HG03139 (cell line): ENCODE results near the gene PCNX3.

Source experiments
- ATAC-seq: cut with Tn5 transposase; IDR thresholded peaks from one replicate; pipeline ENCODE4 v1.9.1; 2021; ENCODE audit not compliant: unreplicated experiment

Gene PCNX3

DNA sequence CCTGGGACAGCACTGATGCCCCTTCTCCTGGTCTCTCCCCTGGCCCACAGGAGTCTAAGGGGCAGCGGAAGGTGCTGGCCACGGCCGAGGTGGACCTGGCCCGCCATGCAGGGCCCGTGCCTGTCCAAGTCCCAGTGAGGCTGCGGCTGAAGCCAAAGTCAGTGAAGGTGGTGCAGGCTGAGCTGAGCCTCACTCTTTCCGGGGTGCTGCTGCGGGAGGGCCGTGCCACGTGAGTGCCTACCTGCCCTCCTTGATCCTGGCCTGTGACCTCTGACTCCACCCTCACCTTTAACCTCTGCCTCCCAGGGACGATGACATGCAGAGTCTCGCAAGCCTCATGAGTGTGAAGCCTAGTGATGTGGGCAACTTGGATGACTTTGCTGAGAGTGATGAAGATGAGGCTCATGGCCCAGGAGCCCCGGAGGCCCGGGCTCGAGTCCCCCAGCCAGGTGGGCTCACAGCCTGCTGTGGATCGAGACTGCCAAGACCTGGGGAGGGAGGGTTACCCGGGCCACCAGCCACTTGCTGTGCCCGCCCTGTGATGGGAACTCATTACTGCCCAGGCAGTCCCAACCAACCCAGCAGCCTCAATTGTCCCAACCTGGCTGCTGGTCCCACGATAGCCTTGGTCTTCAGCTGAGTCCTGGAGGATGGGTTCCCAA is 35.4 kb upstream of the PCNX3 start:
- no peak for ATAC-seq

DNA sequence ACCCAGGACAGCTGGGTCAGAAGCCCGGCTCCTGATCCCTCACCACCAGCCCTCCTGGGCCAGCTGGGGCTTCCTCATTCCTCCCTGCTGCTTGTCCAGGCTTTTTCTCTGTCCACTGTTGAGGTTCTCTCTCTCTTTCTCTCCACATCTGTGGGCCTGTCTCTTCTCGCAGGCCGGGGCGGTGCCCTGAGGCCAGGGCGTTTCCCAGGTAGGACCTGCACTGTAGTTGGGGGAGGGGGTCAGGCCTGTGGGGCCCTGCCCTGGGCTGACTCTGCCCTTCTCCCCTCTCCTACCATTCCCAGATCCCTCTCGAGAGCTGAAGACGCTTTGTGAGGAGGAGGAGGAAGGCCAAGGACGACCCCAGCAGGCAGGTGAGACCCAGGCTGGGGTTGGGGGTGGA is 34.8 kb upstream of the PCNX3 start:
- no peak for ATAC-seq

DNA sequence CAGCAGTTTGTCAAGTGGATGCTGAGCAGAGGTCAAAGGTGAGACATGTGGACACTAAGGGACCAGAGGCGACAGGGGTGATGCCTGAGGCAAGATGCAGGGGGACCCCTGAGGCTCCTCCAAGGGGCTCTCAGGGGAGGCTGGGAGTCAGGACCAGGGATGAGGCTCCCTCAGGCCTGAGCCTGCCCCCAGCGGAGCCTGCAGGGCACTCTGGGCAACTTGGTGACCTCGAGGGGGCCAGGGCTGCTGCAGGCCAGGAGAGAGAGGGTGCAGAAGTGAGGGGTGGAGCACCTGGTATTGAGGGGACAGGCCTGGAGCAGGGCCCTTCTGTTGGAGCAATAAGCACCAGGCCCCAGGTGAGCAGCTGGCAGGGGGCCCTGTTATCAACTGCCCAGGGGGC is 33.6 kb upstream of the PCNX3 start:
- no peak for ATAC-seq

DNA sequence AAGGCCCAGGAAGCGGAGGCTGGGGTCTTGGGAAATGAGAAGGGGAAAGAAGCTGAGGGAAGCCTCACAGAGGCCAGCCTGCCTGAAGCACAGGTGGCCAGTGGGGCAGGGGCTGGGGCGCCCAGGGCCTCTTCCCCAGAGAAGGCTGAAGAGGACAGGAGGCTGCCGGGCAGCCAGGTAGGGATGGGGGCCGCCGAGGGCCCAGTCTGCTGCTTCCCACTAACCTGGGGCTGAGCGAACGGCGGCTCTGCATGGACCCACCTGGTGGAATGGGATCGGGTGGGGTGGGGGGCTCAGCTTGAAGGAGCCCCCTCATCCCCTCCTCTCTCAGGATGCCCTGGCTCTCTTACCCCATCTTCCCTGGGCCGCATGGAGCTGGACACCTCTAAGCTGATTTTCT is 32.0 kb upstream of the PCNX3 start:
- no peak for ATAC-seq

DNA sequence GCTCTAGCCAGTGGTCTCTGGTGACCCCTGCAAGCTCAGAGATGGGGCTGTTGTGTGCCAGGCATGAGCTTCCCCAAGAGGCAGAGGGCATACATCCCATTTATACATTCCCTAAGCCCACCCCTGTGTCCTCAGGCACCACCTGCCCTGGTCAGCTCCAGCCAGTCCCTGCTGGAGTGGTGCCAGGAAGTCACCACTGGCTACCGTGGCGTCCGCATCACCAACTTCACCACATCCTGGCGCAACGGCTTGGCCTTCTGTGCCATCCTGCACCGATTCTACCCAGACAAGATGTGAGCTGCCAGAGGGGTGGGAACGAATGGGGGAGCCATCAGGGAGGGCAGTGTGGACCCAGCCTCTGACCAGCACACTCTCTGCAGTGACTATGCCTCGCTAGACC is 31.5 kb upstream of the PCNX3 start:
- no peak for ATAC-seq

DNA sequence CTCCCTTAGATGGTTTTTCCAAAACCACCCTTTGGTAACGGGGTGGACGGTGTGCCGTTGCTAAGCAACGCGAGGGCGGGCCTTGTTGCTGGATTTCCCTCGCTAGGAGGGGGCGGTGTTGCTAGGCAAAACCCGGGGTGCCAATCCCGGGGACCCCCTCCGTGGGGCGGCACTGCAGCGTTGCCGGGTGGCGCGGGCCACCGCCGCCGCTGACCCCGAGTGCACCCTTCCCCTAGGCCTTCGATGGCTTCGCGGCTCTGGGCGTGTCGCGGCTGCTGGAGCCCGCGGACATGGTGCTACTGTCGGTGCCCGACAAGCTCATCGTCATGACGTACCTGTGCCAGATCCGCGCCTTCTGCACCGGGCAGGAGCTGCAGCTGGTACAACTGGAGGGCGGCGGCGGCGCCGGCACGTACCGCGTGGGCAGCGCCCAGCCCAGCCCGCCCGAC is 30.8 kb upstream of the PCNX3 start:
- ATAC-seq, result no peak

DNA sequence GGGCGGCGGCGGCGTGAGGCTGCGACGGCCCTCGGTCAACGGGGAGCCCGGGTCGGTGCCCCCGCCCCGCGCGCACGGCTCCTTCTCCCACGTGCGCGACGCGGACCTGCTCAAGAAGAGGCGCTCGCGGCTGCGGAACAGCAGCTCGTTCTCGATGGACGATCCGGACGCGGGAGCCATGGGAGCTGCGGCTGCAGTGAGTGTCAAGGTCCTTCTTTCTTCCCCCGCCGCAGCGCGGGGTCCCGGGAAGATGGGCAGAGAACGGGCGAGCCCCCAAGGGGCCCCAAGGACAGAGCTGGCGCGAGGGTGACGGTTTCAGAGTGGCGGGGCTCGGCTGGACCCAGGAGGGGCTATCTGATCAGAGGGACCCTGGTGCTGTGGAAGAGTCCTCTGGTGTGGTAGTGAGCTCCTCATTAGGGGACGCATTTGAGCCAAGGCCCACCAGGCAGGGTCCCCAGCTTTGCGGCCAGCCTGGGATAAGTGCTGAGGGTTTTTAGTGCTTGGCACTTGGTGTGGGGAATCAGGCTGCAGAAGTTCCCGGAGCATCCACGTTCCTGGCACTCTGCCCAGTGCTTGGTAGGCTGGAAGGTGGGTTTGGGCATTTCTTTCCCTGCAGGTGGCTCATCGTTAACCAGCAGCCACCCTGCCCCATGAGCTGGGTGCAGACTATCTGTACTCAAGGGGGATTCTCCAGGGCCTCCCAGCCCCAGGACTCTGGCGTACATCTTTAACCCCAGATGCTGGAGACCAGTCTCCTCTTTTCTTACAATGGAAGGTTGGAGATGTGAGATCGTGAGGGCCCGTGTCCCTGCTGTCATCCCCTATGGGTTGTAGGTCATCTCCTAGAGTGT is 30.0 kb upstream of the PCNX3 start:
- ATAC-seq, result no peak

DNA sequence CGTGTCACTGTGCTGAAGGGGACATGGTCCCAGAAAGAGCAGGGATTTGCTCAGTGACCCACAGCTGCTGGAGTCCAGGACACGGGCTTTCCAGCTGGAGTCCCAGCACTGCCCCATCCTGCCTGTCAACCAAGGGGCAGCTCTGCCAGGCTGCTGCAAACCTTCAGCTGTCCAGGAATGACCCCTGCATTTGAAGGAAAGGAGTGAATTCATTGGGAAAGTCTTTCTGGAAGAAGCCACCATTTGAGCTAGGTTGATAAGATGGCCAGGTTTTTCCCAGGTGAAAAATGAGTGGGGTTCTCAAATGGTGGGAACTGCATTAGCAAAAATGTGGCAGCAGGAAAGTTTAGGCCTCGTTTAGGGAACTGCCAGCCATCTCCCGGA is 29.3 kb upstream of the PCNX3 start:
- ATAC-seq, result no peak

DNA sequence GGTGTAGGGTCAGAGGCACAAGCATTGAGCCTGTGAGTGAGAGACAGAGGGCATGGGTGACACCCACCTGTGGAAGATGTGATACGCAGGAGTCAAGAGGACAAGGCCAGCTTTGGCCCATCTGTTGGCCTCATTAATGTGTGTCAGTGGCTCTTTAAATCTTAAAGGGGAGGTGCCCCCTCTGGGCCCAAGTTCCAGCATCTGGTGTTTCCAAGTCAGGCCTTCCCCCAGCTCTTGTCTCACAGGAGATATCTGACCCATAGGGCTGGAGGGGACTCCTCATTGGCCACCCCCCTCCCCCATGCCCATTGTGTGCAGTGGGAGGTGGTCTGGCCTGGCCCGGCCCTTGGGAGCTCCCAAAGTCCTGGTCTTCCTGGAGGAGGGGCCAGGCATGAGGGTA is 28.9 kb upstream of the PCNX3 start:
- ATAC-seq, result no peak

DNA sequence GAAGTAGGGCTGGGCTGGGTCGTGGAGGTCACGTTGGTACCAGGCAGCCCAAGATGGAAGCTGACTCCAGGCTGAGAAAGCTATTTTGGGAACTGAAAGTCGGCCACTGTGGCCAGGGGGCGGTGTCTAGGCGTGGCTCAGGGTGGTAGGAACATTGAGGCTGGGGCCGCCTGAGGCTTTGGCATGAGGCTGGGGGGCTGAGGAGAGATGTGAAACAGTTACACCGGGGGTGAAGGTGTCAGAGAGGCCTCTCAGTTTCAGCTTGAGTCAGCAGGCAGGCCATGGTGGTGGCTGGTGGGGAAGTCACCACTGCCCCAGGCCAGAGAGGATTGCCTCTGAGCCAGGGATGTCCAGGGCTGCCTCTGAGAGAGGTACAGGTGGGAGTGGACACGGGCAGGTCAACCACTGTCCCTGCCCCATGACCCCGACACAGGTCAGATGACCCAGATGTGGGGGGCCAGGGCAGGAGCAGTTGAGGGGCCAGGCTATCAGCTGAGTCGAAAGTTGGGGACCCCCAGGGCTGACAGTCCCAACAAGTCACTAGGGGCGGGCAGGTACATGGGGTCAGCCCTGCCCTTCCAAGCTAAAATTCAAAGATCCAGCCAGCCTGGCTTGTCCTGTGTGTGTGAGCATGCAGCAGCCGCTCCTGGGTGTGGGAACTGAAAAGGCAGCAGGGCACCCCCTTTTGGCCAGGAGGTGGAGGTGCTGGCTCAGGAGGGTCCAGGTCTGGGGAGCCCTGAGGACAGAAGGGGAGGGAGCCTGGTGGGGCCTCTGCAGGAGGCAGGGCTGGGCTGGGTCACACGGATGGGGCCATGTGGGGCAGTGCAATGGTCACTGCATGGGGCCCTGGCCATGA is 27.1 kb upstream of the PCNX3 start:
- ATAC-seq, result peak; percentile 71

DNA sequence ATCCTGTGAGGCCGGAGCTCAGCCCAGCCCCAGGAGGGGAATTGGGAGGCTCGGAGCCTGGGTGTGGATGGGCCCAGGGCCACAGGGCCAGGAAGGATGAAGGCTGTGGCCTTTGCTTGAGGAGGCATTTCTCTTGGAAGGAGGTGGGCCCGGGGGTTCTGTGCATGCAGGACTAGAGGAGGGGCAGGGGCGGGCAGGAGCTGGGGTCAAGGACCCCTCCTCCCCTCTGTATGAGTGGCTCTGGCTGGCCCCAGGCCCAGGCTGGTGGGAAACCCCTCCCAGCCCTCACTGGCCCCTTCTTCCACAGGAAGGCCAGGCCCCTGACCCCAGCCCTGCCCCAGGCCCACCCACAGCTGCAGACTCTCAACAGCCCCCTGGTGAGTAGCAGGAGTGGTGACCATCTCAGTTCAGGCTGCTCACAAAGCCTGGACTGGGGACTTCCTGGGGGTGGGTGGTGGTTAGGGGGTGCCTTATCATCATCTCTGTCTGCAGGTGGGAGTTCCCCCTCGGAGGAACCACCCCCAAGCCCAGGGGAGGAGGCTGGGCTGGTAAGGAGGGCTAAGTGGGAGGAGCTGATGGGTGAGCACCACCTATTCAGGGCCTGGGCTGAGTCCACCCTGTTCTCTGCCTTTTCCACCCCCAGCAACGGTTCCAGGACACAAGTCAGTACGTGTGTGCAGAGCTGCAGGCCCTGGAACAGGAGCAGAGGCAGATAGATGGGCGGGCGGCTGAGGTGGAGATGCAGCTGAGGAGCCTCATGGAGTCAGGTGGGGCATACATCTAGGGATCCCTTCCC is 25.9 kb upstream of the PCNX3 start:
- ATAC-seq, result no peak

DNA sequence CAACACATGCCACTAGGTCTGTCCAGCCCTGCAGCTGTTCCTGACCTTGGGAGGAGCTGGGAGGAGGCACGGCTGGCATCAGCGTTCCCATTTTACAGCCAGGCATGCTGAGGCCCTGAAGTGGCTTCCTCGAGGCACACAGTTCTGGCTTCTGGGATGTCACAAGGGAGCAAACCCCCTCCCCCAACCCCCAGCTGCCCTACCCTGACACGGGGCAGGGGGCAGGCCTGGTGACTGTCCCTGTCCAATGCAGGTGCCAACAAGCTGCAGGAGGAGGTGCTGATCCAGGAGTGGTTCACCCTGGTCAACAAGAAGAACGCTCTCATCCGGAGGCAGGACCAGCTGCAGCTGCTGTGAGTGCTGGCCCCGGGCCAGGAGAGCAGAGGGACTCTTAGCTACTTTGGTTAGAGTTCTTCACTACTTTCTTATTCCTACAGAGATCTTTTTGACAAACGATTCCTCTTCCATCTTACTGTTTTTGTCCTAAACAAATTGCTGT is 25.3 kb upstream of the PCNX3 start:
- ATAC-seq, result no peak

DNA sequence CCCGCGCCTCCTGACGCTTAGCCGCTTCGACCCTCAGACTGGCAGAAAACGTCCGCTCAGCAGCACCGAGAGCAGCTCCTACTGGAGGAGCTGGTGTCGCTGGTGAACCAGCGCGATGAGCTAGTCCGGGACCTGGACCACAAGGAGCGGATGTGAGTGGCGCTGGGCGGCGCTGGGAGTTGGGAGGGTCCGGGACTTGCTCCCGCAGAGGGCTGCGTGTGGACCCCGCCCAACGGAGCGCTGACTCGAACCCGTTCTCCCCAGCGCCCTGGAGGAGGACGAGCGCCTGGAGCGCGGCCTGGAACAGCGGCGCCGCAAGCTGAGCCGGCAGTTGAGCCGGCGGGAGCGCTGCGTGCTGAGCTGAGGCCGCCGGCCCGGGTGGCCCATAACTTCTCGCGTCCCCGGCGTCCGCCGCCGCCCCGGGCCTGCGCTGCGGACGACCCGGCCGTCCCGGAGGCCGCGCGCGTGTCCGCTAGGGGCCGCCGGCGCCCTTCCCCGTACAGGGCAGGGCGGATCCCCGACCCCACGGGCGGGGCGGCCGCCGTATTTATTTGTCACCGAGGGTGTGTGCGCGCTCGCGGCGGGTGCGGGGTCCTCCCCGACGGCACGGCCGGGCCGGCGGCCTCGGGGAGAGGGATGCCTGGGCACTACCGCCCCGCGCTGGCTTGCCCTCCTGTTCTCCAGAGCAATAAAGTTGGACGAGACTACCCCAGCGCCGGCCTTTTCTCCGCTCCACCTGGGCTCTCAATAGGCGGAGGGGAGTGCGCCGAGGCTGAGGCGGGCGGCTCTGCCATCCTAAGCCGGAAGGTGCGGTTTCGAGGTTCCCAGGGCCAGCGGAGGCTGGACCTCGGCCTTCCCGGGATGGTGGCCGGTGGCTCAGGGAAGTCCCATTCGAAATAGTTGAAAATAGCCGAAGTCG is 23.4 kb upstream of the PCNX3 start:
- ATAC-seq, result no peak

DNA sequence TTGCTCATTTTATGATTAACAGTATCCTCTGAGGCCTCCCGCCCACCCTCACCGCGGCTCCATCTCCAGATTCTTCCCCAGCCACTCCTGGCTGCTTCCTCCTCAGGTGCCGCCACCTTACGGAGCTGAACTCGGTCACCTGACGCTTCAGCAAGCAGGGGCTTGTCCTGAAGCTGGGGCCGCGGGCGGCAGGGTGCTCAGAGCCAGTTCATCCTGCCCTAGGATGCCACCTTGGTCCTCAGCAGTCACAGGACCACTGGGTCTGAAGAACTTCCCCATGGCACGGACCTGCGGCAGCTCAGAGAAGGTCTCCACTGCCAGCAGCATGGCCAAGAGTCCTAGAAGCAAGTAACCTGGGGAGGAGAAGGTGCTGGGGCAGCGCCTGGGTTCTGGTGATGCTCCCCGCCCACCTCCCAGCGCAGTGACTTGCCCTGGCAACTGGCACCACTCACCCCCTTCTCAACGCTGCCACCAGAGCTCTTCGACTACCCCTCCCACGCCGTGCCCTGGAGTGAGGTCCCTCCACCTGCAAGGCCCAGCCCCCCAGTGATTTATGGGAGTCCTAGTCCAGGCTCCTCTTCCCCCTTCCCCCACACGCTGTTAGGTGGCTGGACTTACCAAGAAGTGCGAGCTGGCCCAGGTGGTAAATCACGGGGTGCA is 22.6 kb upstream of the PCNX3 start:
- no peak for ATAC-seq

DNA sequence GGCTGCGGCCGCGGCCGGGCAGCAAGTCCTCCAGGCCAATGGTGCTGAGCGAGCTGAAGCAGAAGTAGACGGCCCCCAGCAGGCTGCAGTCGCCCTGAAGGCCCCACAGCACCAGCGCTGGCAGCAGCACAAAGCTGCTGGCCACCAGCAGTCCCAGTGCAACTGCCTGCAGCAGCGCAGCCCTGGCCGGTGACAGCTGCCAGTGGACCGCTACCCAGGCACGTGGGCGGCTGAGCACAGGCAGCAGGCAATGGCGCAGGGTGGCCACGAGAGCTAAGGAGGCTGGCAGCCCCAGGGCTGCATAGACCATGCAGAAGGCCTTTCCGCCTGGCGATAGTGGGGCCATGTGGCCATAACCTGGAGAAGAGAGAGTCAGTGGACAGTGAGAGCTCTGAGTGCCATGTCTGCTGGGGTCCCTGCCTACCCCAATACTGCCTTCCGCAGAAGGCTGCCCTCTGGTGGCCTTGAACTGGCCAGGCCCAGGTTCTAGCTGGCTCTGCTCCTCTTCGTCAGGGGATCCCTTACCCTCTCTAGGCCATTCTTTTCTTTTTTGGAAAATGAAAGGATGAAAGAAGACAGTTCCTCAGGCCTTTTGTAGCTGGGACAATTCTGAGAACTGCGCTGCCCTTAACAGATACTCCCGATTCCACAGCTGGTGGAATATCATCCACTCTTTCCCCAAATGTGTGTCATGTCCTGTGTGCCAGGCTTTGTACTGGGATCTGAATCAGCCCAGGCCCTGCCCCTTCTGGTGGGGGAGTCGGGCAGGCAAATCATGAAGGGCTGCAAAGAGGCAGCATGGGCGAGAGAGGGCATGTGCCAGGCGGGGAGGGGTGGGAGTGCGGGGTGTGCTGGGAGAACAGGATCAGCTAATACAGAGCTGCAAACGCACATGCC is 21.8 kb upstream of the PCNX3 start:
- ATAC-seq, result no peak

DNA sequence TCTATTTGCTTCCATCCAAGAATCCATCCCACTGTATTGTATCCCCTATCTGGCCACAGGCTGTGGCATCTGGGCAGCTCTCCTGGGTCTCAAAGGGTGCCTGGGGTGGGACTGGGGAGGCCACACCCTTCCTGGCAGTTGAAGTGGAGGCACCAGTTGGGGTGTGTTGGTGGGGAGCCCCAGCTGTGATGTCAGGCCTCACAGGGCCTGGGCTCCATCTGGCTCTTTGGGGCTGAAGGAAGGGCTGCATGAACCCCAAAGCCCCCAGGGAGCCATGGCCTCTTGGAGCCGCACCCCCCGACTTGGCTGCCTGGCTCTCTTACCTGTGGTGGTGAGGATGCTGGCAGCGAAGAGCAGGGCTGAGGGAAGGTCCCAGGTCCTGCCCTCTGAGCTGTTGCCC is 20.4 kb upstream of the PCNX3 start:
- ATAC-seq, result no peak

DNA sequence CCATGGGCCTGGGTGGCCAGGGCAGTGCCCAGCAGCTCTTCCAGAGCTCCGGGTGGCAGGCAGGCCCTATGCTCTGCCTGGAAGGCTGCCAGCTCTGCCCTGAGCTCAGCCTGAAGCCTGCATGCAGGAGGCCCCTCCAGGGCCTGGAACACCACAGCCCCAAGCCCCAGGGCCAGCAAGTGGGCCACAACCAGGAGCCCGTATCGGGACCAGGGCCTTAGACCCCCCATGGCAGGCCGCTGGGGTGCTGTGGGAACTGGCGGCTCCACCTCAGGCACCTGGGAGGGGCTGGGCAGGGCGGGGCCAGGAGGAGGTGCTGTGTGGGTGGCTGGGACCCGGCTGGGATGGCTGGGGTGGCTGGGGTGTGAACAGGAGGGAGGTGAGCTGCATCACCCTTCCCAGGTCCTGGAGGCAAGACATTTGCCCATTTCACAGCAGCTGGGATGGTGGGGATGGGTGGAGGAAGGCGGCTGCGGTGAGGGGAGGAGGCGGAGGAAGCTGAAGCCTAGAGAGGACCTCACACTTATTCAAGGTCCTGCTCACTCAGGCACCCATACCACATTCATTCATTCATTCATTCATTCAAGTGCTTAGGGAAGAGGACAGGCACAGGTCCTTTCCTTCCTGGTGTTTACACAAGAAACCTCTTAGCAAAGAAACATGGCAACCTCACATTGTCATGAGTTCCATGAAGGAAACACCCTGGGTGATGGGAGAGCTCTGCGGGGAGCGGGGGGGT is 19.9 kb upstream of the PCNX3 start, which contains the start of gene KCNK7:
TSS of gene KCNK7 (minus strand) at position 258 of the 739 bp plus-strand sequence. CDS start at position 230, 28 bp downstream.
- no peak for ATAC-seq
